Chondrocyte (in vitro differentiated cells): ENCODE results near the gene SP100. TPM values are rescaled to one million over a fixed set of nuclear protein-coding genes. Genes with fewer than 3 reads are reported as not detected.
"Not testable (repeated sequence)": the region's sequence is repeated elsewhere in the genome, so short reads cannot be mapped to it uniquely, and the experiment has no call there.

Experiments used
- DNase-seq: peaks from one replicate; pipeline ENCODE4 v3.0.0; 2021; ENCODE audit warnings: mixed read lengths, low spot score
- H3K27ac Mint-ChIP-seq: one replicate; pipeline ENCODE4 v1.8.0; 2021; ENCODE audit warnings: mild to moderate bottlenecking, moderate library complexity, mixed read lengths; ENCODE audit not compliant: unreplicated experiment
- H3K27me3 Mint-ChIP-seq: 2 replicates; pipeline ENCODE4 v1.8.0; 2021; ENCODE audit warnings: low read depth, mixed read lengths
- H3K36me3 Mint-ChIP-seq: 2 replicates; pipeline ENCODE4 v1.8.0; 2021; ENCODE audit warnings: low read depth, mixed read lengths
- H3K4me1 Mint-ChIP-seq: 2 replicates; pipeline ENCODE4 v1.8.0; 2021; ENCODE audit warnings: low read depth, mild to moderate bottlenecking, mixed read lengths
- H3K4me3 Mint-ChIP-seq: one replicate; pipeline ENCODE4 v1.8.0; 2021; ENCODE audit warnings: mild to moderate bottlenecking, moderate library complexity, mixed read lengths; ENCODE audit not compliant: unreplicated experiment
- H3K9me3 Mint-ChIP-seq: 2 replicates; pipeline ENCODE4 v1.8.0; 2021; ENCODE audit warnings: low read depth, mixed read lengths
- total RNA-seq: library from RNA; stranded (reverse); gene quantifications from 3 replicates; pipeline ENCODE4 v1.2.1, GENCODE V29; 2021
- TF ChIP-seq, protein P1 (sequence below): fragments of 200-600 bp; sonication (generic); IDR thresholded peaks from 2 replicates; pipeline ENCODE4 v1.5.0; 2021; ENCODE audit warnings: antibody characterized with exemption, mild to moderate bottlenecking, moderate library complexity

SP100 gene
- total RNA-seq, 1 donor from 2014 or later: 57.6 TPM

DNA sequence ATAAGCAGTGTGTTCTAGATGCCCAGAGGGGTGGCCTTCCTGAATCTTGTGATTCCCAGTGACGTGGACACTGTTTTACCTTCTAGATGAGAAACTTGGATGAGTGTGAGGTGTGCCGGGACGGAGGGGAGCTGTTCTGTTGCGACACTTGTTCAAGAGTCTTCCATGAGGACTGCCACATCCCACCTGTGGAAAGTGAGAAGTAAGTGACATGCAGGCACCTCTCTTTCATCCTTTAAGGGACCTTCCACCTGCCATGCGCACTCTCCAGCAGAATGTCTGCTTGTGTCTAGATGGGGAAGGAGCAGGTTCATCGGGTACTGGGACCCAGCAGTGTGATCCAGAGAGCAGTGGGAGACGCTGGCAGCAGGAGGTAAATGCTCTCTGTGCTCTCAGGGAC is 16.0 kb upstream of the SP100 start:
- Mint-ChIP-seq H3K36me3 (peaks cover 48% of the 10 kb centered on the region), H3K27ac (no peak overlapping the region)

DNA sequence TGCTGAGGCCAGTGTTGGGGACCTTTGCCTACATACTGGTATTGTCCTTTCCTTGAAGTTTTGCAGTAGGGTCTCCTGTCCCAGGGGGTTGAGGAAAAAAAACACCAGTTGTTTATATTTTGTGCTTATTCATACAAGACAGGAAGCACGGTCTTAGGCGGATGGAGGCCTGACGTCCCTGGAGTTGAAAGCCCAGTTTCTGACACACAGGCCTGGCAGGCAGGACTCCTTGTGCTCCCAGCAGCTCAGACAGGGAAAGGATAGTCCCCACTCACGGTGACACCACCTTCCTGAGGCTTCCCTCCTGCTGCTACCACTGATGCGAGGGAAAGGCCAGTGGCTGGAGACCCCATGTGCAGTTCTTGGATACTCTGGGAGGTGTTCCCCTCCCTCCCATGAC is 15.5 kb upstream of the SP100 start:
- Mint-ChIP-seq H3K36me3 (peaks cover 48% of the 10 kb centered on the region), H3K27me3 (no peaks in the 10 kb centered on the region), H3K27ac (no peak overlapping the region), H3K4me1 (no peaks in the 10 kb centered on the region), H3K4me3 (no peak overlapping the region), H3K9me3 (peaks cover 9% of the 10 kb centered on the region)
- TF ChIP-seq, protein P1, sequence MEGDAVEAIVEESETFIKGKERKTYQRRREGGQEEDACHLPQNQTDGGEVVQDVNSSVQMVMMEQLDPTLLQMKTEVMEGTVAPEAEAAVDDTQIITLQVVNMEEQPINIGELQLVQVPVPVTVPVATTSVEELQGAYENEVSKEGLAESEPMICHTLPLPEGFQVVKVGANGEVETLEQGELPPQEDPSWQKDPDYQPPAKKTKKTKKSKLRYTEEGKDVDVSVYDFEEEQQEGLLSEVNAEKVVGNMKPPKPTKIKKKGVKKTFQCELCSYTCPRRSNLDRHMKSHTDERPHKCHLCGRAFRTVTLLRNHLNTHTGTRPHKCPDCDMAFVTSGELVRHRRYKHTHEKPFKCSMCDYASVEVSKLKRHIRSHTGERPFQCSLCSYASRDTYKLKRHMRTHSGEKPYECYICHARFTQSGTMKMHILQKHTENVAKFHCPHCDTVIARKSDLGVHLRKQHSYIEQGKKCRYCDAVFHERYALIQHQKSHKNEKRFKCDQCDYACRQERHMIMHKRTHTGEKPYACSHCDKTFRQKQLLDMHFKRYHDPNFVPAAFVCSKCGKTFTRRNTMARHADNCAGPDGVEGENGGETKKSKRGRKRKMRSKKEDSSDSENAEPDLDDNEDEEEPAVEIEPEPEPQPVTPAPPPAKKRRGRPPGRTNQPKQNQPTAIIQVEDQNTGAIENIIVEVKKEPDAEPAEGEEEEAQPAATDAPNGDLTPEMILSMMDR: no peak
- DNase-seq: no peak

More for the DNA sequence above, 16.0 kb upstream of the SP100 start:
- H3K4me3 Mint-ChIP-seq: no peak overlapping the region
- H3K4me1 Mint-ChIP-seq: no peaks in the 10 kb centered on the region
- H3K27me3 Mint-ChIP-seq: no peaks in the 10 kb centered on the region
- peaks cover 9% of the 10 kb centered on the region for H3K9me3 Mint-ChIP-seq
- DNase-seq: no peak
- TF ChIP-seq, protein P1: no peak

GRCh38 chr2:230401026-230401425 is 15.0 kb upstream of the SP100 start:
- not testable (repeated sequence) for H3K27me3 Mint-ChIP-seq

GRCh38 chr2:230403746-230404145 is 12.3 kb upstream of the SP100 start:
- DNase-seq: no peak
- peaks cover 8% of the 10 kb centered on the region for H3K4me1 Mint-ChIP-seq
- peaks cover 32% of the 10 kb centered on the region for H3K36me3 Mint-ChIP-seq
- no peaks in the 10 kb centered on the region for H3K9me3 Mint-ChIP-seq
- TF ChIP-seq, protein P1: no peak
- no peaks in the 10 kb centered on the region for H3K27me3 Mint-ChIP-seq
- H3K4me3 Mint-ChIP-seq: no peak overlapping the region
- no peak overlapping the region for H3K27ac Mint-ChIP-seq

More at GRCh38 chr2:230401026-230401425, 15.0 kb upstream of the SP100 start:
- H3K36me3 Mint-ChIP-seq: peaks cover 42% of the 10 kb centered on the region
- not testable (repeated sequence) for H3K27ac Mint-ChIP-seq, H3K9me3 Mint-ChIP-seq, H3K4me1 Mint-ChIP-seq, H3K4me3 Mint-ChIP-seq, DNase-seq

- no peak overlapping the region for H3K27ac Mint-ChIP-seq
- H3K9me3 Mint-ChIP-seq: no peaks in the 10 kb centered on the region
- H3K36me3 Mint-ChIP-seq: peaks cover 23% of the 10 kb centered on the region
- no peak overlapping the region for H3K4me3 Mint-ChIP-seq
- TF ChIP-seq, protein P1: no peak
- H3K4me1 Mint-ChIP-seq: peaks cover 11% of the 10 kb centered on the region
- no peak for DNase-seq
- H3K27me3 Mint-ChIP-seq: no peaks in the 10 kb centered on the region
Observed at GRCh38 chr2:230405824-230406223, 10.2 kb upstream of the SP100 start.

GRCh38 chr2:230408244-230408842 is 7.7 kb upstream of the SP100 start:
- TF ChIP-seq, protein P1: no peak
- peaks cover 23% of the 10 kb centered on the region for H3K4me1 Mint-ChIP-seq
- H3K27ac Mint-ChIP-seq: peak overlapping the region; percentile 84
- H3K36me3 Mint-ChIP-seq: peaks cover 16% of the 10 kb centered on the region
- H3K9me3 Mint-ChIP-seq: no peaks in the 10 kb centered on the region
- no peak overlapping the region for H3K4me3 Mint-ChIP-seq
- DNase-seq: no peak
- H3K27me3 Mint-ChIP-seq: no peaks in the 10 kb centered on the region

GRCh38 chr2:230409316-230409715 is 6.7 kb upstream of the SP100 start:
- not testable (repeated sequence) for H3K27me3 Mint-ChIP-seq, H3K9me3 Mint-ChIP-seq, H3K27ac Mint-ChIP-seq, DNase-seq, H3K4me3 Mint-ChIP-seq
- H3K36me3 Mint-ChIP-seq: peaks cover 10% of the 10 kb centered on the region
- peaks cover 23% of the 10 kb centered on the region for H3K4me1 Mint-ChIP-seq
